ENCODE data around the gene SGIP1. TPM values are rescaled to one million over a fixed set of nuclear protein-coding genes. Genes with fewer than 3 reads are reported as not detected.

Gene SGIP1
- total and polyA plus RNA-seq, 7 donors: 0.74 to 3.7 (median 1.0) TPM

GRCh38 chr1:66525086-66525485 is 8.9 kb upstream of the SGIP1 start:
- H3K9me3 ChIP-seq: no peaks in the 10 kb centered on the region
- intact Hi-C loops (cut with DNase I): no loop called here
- TF ChIP-seq CTCF (IDR thresholded peaks at IDR 0.05): no peak
- H3K4me1 ChIP-seq: no peaks in the 10 kb centered on the region
- H3K36me3 ChIP-seq (ENCODE audit: insufficient read depth in 1 of 2, low read depth in 1 of 2): no peaks in the 10 kb centered on the region
- no peak overlapping the region for H3K4me3 ChIP-seq
- H3K27ac ChIP-seq: no peak overlapping the region
- no peaks in the 10 kb centered on the region for H3K27me3 ChIP-seq (ENCODE audit: insufficient read depth in 3 of 3, low read length in 2 of 3)
- no peak for ATAC-seq
- 93 to 97% (median 95%) methylated on average over 1 of the region's 1 CpG for WGBS, 3 donors
- no peak for DNase-seq

- TF ChIP-seq CTCF (IDR thresholded peaks at IDR 0.05): no peak
- WGBS, 3 donors: 42 to 71% (median 43%) methylated on average over 1 of the region's 1 CpG
- Histone ChIP-seq H3K4me1 (no peaks in the 10 kb centered on the region), H3K27me3 (ENCODE audit: insufficient read depth in 3 of 3, low read length in 2 of 3) (no peaks in the 10 kb centered on the region), H3K4me3 (no peak overlapping the region), H3K36me3 (ENCODE audit: insufficient read depth in 1 of 2, low read depth in 1 of 2) (no peaks in the 10 kb centered on the region), H3K27ac (no peak overlapping the region), H3K9me3 (no peaks in the 10 kb centered on the region)
- ATAC-seq (no peak), DNase-seq (no peak)
- intact Hi-C loops (cut with DNase I): no loop called here
These were observed 7.9 kb upstream of the SGIP1 start for GRCh38 chr1:66526036-66526435.

GRCh38 chr1:66526991-66527390 is 7.0 kb upstream of the SGIP1 start:
- H3K4me1 ChIP-seq: no peaks in the 10 kb centered on the region
- DNase-seq (no peak), ATAC-seq (no peak)
- H3K36me3 ChIP-seq (ENCODE audit: insufficient read depth in 1 of 2, low read depth in 1 of 2): no peaks in the 10 kb centered on the region
- no peak for TF ChIP-seq CTCF (IDR thresholded peaks at IDR 0.05)
- no peaks in the 10 kb centered on the region for H3K9me3 ChIP-seq
- H3K27me3 ChIP-seq (ENCODE audit: insufficient read depth in 3 of 3, low read length in 2 of 3): peaks cover 0 to under 1% (median 0%) of the 10 kb centered on the region in 3 donors
- H3K4me3 ChIP-seq: no peak overlapping the region
- 74 to 83% (median 74%) methylated on average over 2 of the region's 2 CpGs for WGBS, 3 donors
- no peak overlapping the region for H3K27ac ChIP-seq
- intact Hi-C loops (cut with DNase I): no loop called here

- TF ChIP-seq CTCF (IDR thresholded peaks at IDR 0.05): no peak
- no peak for DNase-seq
- no peak overlapping the region for H3K27ac ChIP-seq
- peaks cover 0 to 8% (median 2%) of the 10 kb centered on the region in 3 donors for H3K27me3 ChIP-seq (ENCODE audit: insufficient read depth in 3 of 3, low read length in 2 of 3)
- no peaks in the 10 kb centered on the region for H3K9me3 ChIP-seq
- intact Hi-C loops (cut with DNase I): no loop called here
- no peaks in the 10 kb centered on the region for H3K4me1 ChIP-seq
- 33 to 61% (median 49%) methylated on average over 2 of the region's 2 CpGs for WGBS, 3 donors
- no peaks in the 10 kb centered on the region for H3K36me3 ChIP-seq (ENCODE audit: insufficient read depth in 1 of 2, low read depth in 1 of 2)
- no peak for ATAC-seq
- no peak overlapping the region for H3K4me3 ChIP-seq
These were observed 6.3 kb upstream of the SGIP1 start for GRCh38 chr1:66527686-66528085.

- H3K4me3 ChIP-seq: no peak overlapping the region
- no peak overlapping the region for H3K27ac ChIP-seq
- ATAC-seq (no peak), DNase-seq (no peak)
- H3K36me3 ChIP-seq (ENCODE audit: insufficient read depth in 1 of 2, low read depth in 1 of 2): no peaks in the 10 kb centered on the region
- TF ChIP-seq CTCF (IDR thresholded peaks at IDR 0.05): no peak
- no peaks in the 10 kb centered on the region for H3K9me3 ChIP-seq
- 59 to 66% (median 64%) methylated on average over 1 of the region's 1 CpG for whole genome bisulfite sequencing, 3 donors
- peaks cover 0 to 17% (median 4%) of the 10 kb centered on the region in 3 donors for H3K27me3 ChIP-seq (ENCODE audit: insufficient read depth in 3 of 3, low read length in 2 of 3)
- intact Hi-C loops (cut with DNase I): no loop called here
- no peaks in the 10 kb centered on the region for H3K4me1 ChIP-seq
These were observed 5.4 kb upstream of the SGIP1 start for GRCh38 chr1:66528580-66528979.
